ENCODE measurements around the gene HOXB6. TPM values are rescaled to one million over a fixed set of nuclear protein-coding genes. Genes with fewer than 3 reads are reported as not detected.
A peak's percentile ranks its signal among the peaks of the same experiment; 100 is the strongest.

HOXB6 gene
- polyA plus RNA-seq, 2 of the 4 experiments (the other 2 are of a cell fraction), result 10.2 to 14.7 TPM

DNA sequence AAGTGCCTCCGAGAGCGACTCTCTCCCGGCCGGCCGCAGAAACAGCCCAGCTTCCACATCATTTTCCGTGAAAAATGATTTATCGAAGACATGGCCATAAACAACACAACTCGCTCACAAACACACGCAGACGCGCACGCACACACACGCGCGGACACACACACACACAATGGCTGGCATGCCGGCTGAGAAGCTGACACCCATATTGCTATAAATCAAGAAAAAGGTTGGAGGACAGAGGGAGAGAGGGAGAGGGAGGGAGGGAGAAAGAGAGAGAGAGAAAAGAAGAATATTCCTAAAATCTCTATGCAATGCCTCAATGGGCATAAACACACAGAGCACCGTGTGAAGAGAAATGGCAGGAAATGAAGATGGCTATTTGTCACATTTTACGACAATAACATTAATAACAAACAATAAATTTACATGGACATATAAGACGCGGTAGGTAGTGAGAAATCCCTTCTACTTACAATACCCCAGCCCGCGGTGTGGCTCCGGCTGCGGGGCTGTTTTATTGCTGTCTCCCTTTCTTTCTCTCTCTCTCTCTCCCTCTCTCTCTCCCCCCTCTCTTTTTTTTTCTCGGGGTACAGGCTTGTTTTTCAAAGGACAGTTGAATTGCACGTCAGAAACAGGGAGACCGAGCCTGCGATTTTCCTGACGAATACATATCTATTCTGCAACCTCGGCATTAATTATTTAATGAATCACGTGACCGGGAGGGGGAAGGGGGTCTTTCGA, 36.1 kb downstream of the HOXB6 start:
- peaks cover 7% of the 10 kb centered on the region; the same call in 1 of the 3 replicates for H3K4me1 ChIP-seq
- ChIA-PET POLR2A (no interaction called here), CTCF (interaction anchor here (0.6 to 2.6 kb wide), 6 partner anchors 23 to 261 kb away, joined by 3 to 12 read pairs (median 4); partner anchors contain the start of gene HOXB5)
- WGBS (ENCODE audit: missing lambda C conversion rate), result 89% methylated on average over 33 of the region's 33 CpGs
- H3K27ac ChIP-seq, result no peak overlapping the region
- no peak overlapping the region for H3K4me2 ChIP-seq
- ATAC-seq (no peak), FAIRE-seq (no peak), DNase-seq (ENCODE audit: low read depth in 1 of 2, low spot score in 1 of 2) (no peak)
- no peak overlapping the region for H3K4me3 ChIP-seq
- TF ChIP-seq MAFK (IDR thresholded peaks at IDR 0.05; ENCODE audit: partially characterized antibody) (peak; percentile 92), RARB (CRISPR knock-in tag; IDR thresholded peaks at IDR 0.05) (no peak)
- H3K9me3 ChIP-seq, result no peaks in the 10 kb centered on the region

DNA sequence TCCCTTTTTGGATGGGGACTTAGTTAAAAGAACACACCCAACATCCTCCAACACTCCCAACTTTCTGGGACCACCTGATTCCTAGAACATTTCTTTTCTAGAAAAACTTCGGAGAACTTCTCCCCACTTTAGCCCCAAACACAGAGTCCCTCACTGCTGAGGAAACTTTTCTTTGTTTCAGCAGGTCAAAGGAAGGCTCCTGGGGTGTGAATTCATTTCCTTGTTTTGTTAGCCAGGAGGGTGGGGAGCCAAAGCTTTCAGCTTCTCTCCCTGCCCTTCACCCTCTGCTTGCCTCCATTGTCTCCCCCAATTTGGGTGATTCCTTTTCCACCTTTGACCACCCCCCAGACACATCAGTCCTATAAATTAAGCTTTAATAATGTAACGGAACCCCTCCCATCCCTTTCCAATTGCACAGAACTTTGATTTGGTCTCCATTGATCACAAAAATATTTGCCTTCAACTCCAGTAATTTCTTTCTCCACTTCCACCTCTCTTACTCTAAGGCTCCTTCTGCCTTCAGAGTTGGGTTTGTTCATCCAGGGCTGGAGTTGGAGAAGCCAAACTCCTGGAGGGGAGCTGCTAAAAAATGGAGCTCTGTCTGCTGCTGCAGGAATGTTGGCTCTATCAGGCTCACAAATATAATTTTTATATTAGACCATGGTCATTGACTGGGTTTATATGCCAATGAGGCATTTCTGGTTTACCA, 37.0 kb downstream of the HOXB6 start:
- POLR2A ChIA-PET, result no interaction called here
- ATAC-seq, result no peak
- CTCF ChIA-PET, result interaction anchor here (0.6 to 2.6 kb wide), 9 partner anchors 8 to 486 kb away, joined by 3 to 12 read pairs (median 3); partner anchors contain the start of gene HOXB5
- DNase-seq (ENCODE audit: low read depth in 1 of 2, low spot score in 1 of 2), result no peak
- Histone ChIP-seq H3K9me3 (no peaks in the 10 kb centered on the region), H3K27ac (no peak overlapping the region), H3K4me2 (no peak overlapping the region), H3K4me1 (peaks cover 7% of the 10 kb centered on the region; the same call in 1 of the 3 replicates), H3K4me3 (no peak overlapping the region)
- FAIRE-seq, result peak; percentile 61
- WGBS (ENCODE audit: missing lambda C conversion rate), result 84% methylated on average over 2 of the region's 2 CpGs
- TF ChIP-seq RARB (CRISPR knock-in tag; IDR thresholded peaks at IDR 0.05) (no peak), MAZ (IDR thresholded peaks at IDR 0.05; ENCODE audit: borderline replicate concordance, low read depth, low read length) (no peak), FOSB (CRISPR knock-in tag; IDR thresholded peaks at IDR 0.05) (no peak), RAD21 (conservative IDR thresholded peaks at IDR 0.05 in 1 of 2, IDR thresholded peaks at IDR 0.05 in 1 of 2) (no peak), ZC3H11A (IDR thresholded peaks at IDR 0.05) (no peak), CHD2 (IDR thresholded peaks at IDR 0.05; ENCODE audit: low read length, partially characterized antibody) (no peak), CBX2 (IDR thresholded peaks at IDR 0.05; ENCODE audit: borderline replicate concordance, low read depth) (no peak), ZNF302 (CRISPR knock-in tag; IDR thresholded peaks at IDR 0.05) (no peak)
- TF ChIP-seq, protein P1, sequence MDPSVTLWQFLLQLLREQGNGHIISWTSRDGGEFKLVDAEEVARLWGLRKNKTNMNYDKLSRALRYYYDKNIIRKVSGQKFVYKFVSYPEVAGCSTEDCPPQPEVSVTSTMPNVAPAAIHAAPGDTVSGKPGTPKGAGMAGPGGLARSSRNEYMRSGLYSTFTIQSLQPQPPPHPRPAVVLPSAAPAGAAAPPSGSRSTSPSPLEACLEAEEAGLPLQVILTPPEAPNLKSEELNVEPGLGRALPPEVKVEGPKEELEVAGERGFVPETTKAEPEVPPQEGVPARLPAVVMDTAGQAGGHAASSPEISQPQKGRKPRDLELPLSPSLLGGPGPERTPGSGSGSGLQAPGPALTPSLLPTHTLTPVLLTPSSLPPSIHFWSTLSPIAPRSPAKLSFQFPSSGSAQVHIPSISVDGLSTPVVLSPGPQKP (IDR thresholded peaks at IDR 0.05; ENCODE audit: low read depth, low read length), result no peak
- TF ChIP-seq, protein P2, sequence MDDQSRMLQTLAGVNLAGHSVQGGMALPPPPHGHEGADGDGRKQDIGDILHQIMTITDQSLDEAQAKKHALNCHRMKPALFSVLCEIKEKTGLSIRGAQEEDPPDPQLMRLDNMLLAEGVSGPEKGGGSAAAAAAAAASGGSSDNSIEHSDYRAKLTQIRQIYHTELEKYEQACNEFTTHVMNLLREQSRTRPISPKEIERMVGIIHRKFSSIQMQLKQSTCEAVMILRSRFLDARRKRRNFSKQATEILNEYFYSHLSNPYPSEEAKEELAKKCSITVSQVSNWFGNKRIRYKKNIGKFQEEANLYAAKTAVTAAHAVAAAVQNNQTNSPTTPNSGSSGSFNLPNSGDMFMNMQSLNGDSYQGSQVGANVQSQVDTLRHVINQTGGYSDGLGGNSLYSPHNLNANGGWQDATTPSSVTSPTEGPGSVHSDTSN (IDR thresholded peaks at IDR 0.05), result no peak
- TF ChIP-seq, protein P3, sequence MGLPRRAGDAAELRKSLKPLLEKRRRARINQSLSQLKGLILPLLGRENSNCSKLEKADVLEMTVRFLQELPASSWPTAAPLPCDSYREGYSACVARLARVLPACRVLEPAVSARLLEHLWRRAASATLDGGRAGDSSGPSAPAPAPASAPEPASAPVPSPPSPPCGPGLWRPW (IDR thresholded peaks at IDR 0.05), result no peak

DNA sequence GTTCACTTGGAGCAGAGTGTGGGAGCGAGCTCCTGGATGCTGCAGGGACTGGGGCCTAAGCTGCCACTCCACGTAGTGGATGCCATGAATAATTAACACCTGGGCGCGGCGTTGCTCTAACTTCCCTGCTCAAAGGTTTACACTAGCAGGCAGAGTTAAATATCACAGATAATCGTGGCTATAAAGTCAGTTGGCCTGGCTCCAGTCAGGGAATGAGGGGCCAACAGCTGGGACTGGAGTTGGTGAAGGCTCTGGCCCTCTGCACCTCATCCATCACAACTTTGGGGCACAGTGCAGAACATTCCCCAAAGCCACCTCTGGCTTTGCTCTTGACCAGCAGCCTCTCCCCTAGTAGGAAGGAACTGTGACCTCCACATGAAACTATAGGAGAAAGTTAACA, 37.6 kb downstream of the HOXB6 start:
- no peak for ATAC-seq
- Histone ChIP-seq H3K4me2 (no peak overlapping the region), H3K4me1 (peaks cover 7% of the 10 kb centered on the region; the same call in 1 of the 3 replicates), H3K4me3 (no peak overlapping the region), H3K27ac (no peak overlapping the region), H3K9me3 (no peaks in the 10 kb centered on the region)
- POLR2A ChIA-PET, result no interaction called here
- no peak for TF ChIP-seq EHMT2 (IDR thresholded peaks at IDR 0.05; ENCODE audit: low read depth)
- TF ChIP-seq FOSB (CRISPR knock-in tag; IDR thresholded peaks at IDR 0.05), result no peak
- TF ChIP-seq, protein P4, sequence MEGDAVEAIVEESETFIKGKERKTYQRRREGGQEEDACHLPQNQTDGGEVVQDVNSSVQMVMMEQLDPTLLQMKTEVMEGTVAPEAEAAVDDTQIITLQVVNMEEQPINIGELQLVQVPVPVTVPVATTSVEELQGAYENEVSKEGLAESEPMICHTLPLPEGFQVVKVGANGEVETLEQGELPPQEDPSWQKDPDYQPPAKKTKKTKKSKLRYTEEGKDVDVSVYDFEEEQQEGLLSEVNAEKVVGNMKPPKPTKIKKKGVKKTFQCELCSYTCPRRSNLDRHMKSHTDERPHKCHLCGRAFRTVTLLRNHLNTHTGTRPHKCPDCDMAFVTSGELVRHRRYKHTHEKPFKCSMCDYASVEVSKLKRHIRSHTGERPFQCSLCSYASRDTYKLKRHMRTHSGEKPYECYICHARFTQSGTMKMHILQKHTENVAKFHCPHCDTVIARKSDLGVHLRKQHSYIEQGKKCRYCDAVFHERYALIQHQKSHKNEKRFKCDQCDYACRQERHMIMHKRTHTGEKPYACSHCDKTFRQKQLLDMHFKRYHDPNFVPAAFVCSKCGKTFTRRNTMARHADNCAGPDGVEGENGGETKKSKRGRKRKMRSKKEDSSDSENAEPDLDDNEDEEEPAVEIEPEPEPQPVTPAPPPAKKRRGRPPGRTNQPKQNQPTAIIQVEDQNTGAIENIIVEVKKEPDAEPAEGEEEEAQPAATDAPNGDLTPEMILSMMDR (IDR thresholded peaks at IDR 0.05), result no peak
- TF ChIP-seq, protein P5, sequence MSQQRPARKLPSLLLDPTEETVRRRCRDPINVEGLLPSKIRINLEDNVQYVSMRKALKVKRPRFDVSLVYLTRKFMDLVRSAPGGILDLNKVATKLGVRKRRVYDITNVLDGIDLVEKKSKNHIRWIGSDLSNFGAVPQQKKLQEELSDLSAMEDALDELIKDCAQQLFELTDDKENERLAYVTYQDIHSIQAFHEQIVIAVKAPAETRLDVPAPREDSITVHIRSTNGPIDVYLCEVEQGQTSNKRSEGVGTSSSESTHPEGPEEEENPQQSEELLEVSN (IDR thresholded peaks at IDR 0.05; ENCODE audit: borderline replicate concordance, low read depth), result no peak
- TF ChIP-seq HOXB5 (CRISPR knock-in tag; IDR thresholded peaks at IDR 0.05), result no peak
- TF ChIP-seq EHF (CRISPR knock-in tag; IDR thresholded peaks at IDR 0.05), result no peak
- no peak for TF ChIP-seq NFE2L2 (conservative IDR thresholded peaks at IDR 0.05; ENCODE audit: low read length)
- no peak for TF ChIP-seq ZSCAN20 (CRISPR knock-in tag; IDR thresholded peaks at IDR 0.05)
- TF ChIP-seq ESRRA (IDR thresholded peaks at IDR 0.05; ENCODE audit: borderline replicate concordance, low read length), result no peak
- 50% methylated on average over 6 of the region's 6 CpGs for WGBS (ENCODE audit: missing lambda C conversion rate)
- no peak for DNase-seq (ENCODE audit: low read depth in 1 of 2, low spot score in 1 of 2)
- CTCF ChIA-PET, result interaction anchor here (0.6 to 2.6 kb wide), 9 partner anchors 9 to 486 kb away, joined by 3 to 12 read pairs (median 3); partner anchors contain the start of gene HOXB5
- FAIRE-seq, result no peak

All from A549 (cell line).